HepG2 (cell line): ENCODE measurements around the gene CTDNEP1. TPM values are rescaled to one million over a fixed set of nuclear protein-coding genes. Genes with fewer than 3 reads are reported as not detected.

Source experiments
- DMAP1 ChIP-seq: IDR thresholded peaks from 2 replicates; pipeline ENCODE4 v1.6.1; 2016
- FOSL2 ChIP-seq: sonication (generic); formaldehyde crosslinking; IDR thresholded peaks from 2 replicates; pipeline ENCODE4 v1.4.0; 2020; ENCODE audit warnings: missing genetic modification reagents
- GTF3A ChIP-seq: sonication (generic); formaldehyde crosslinking; conservative IDR thresholded peaks from 2 replicates; pipeline ENCODE4 v1.4.0; 2020; ENCODE audit warnings: mild to moderate bottlenecking, missing genetic modification reagents
- MAFF ChIP-seq: IDR thresholded peaks from 2 replicates; pipeline ENCODE4 v1.6.1; 2011; ENCODE audit warnings: low read depth, low read length, improper control_type of control experiment
- MZF1 ChIP-seq: sonication (generic); formaldehyde crosslinking; IDR thresholded peaks from 2 replicates; pipeline ENCODE4 v1.8.1; 2023; ENCODE audit warnings: mild to moderate bottlenecking, missing genetic modification reagents, borderline replicate concordance
- PTBP1 ChIP-seq: fragments of 200-400 bp; formaldehyde crosslinking; IDR thresholded peaks from 2 replicates; pipeline ENCODE4 v1.6.1; 2018; ENCODE audit warnings: low read length, low read depth; ENCODE audit not compliant: poor library complexity, severe bottlenecking
- SNAPC4 ChIP-seq: sonication (generic); formaldehyde crosslinking; IDR thresholded peaks from 2 replicates; pipeline ENCODE4 v1.4.0; 2020; ENCODE audit warnings: mild to moderate bottlenecking, missing genetic modification reagents
- SP140L ChIP-seq: sonication (generic); formaldehyde crosslinking; IDR thresholded peaks from 2 replicates; pipeline ENCODE4 v1.4.0; 2020; ENCODE audit warnings: missing genetic modification reagents, borderline replicate concordance
- YEATS4 ChIP-seq: sonication (generic); formaldehyde crosslinking; IDR thresholded peaks from 2 replicates; pipeline ENCODE4 v1.4.0; 2020; ENCODE audit warnings: missing genetic modification reagents, borderline replicate concordance
- ZBTB38 ChIP-seq: sonication (generic); formaldehyde crosslinking; IDR thresholded peaks from 2 replicates; pipeline ENCODE4 v1.5.1; 2020; ENCODE audit warnings: mild to moderate bottlenecking, missing genetic modification reagents
- ZBTB7A ChIP-seq: sonication (generic); formaldehyde crosslinking; IDR thresholded peaks from 2 replicates; pipeline ENCODE4 v1.8.0; 2022; ENCODE audit warnings: mild to moderate bottlenecking, missing genetic modification reagents
- ZNF207 ChIP-seq: fragments of 450-650 bp; IDR thresholded peaks from 2 replicates; pipeline ENCODE4 v1.6.1; 2016; ENCODE audit warnings: antibody characterized with exemption, borderline replicate concordance
- ZNF329 ChIP-seq: sonication (generic); formaldehyde crosslinking; IDR thresholded peaks from 2 replicates; pipeline ENCODE4 v1.9.0; 2021; ENCODE audit warnings: low read depth, mild to moderate bottlenecking, missing genetic modification reagents
- ZNF564 ChIP-seq: sonication (generic); formaldehyde crosslinking; IDR thresholded peaks from 2 replicates; pipeline ENCODE4 v1.8.1; 2023; ENCODE audit warnings: mild to moderate bottlenecking, missing genetic modification reagents
- ZNF577 ChIP-seq: sonication (generic); formaldehyde crosslinking; IDR thresholded peaks from 2 replicates; pipeline ENCODE4 v1.4.0; 2020; ENCODE audit warnings: mild to moderate bottlenecking, low read depth, missing genetic modification reagents, borderline replicate concordance
- ZNF720 ChIP-seq: sonication (generic); formaldehyde crosslinking; IDR thresholded peaks from 2 replicates; pipeline ENCODE4 v1.4.0; 2020; ENCODE audit warnings: missing genetic modification reagents
- ZNF878 ChIP-seq: sonication (generic); formaldehyde crosslinking; IDR thresholded peaks from 2 replicates; pipeline ENCODE4 v1.8.1; 2023; ENCODE audit warnings: mild to moderate bottlenecking, missing genetic modification reagents, moderate library complexity
- polyA plus RNA-seq, 8 experiments: library from polyadenylated mRNA; depleted of rRNA in 3 of 8; stranded (reverse) in 7 of 8; unstranded in 1 of 8; fragments of >200 nt; fragmentation: Illumina TruSeq in 4 of 8; extraction: Trizol in 4 of 8; gene quantifications; 2 replicates each; pipeline versions ENCODE4 v1.2.1 to v1.2.3, GENCODE V29; 2011 to 2016; ENCODE audit warnings: low read depth in 4 of 8, missing spikeins in 1 of 8, mixed read lengths in 1 of 8; ENCODE audit not compliant: insufficient read depth in 1 of 8
- total RNA-seq, 5 experiments: library from RNA; depleted of rRNA; stranded (reverse); fragments of >200 nt; fragmentation: Illumina TruSeq; extraction: Trizol; gene quantifications; 2 replicates each; pipeline ENCODE4 v1.2.3, GENCODE V29; 2016; ENCODE audit warnings: low read depth in 1 of 5
- TF ChIP-seq, protein P1 (sequence below): sonication (generic); formaldehyde crosslinking; IDR thresholded peaks from 2 replicates; pipeline ENCODE4 v1.5.0; 2020; ENCODE audit warnings: missing genetic modification reagents, mild to moderate bottlenecking, borderline replicate concordance
- TF ChIP-seq, protein P2 (sequence below): IDR thresholded peaks from 2 replicates; pipeline ENCODE4 v1.6.1; 2016; ENCODE audit warnings: missing compliant biosample characterization, missing genetic modification reagents, borderline replicate concordance
- TF ChIP-seq, protein P3 (sequence below): sonication (generic); formaldehyde crosslinking; IDR thresholded peaks from 2 replicates; pipeline ENCODE4 v1.8.1; 2022; ENCODE audit warnings: mild to moderate bottlenecking, missing genetic modification reagents
- TF ChIP-seq, protein P4 (sequence below): sonication (generic); formaldehyde crosslinking; IDR thresholded peaks from 2 replicates; pipeline ENCODE4 v1.8.1; 2023; ENCODE audit warnings: mild to moderate bottlenecking, missing genetic modification reagents

CTDNEP1 gene
- total and polyA plus RNA-seq, 2 of the 13 experiments (the other 11 are each of a cell fraction or from before 2014, with no cell fraction given): 19.8 to 118 TPM

GRCh38 chr17:7296189-7296861 is 44.8 kb upstream of the CTDNEP1 start (continued):
- TF ChIP-seq, protein P1, sequence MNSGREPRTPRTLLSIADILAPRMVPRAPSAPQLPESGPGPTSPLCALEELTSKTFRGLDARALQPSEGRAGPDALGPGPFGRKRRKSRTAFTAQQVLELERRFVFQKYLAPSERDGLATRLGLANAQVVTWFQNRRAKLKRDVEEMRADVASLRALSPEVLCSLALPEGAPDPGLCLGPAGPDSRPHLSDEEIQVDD (CRISPR knock-in tag): no peak
- TF ChIP-seq MAFF: no peak
- peak; percentile 72 for TF ChIP-seq ZBTB38 (CRISPR knock-in tag)
- TF ChIP-seq SNAPC4 (CRISPR knock-in tag): no peak
- peak; percentile 70; the same call in 1 of the 2 replicates for TF ChIP-seq ZNF564
- no peak for TF ChIP-seq ZNF329
- no peak for TF ChIP-seq MZF1 (CRISPR knock-in tag)
- TF ChIP-seq FOSL2 (CRISPR knock-in tag): no peak
- TF ChIP-seq, protein P2, sequence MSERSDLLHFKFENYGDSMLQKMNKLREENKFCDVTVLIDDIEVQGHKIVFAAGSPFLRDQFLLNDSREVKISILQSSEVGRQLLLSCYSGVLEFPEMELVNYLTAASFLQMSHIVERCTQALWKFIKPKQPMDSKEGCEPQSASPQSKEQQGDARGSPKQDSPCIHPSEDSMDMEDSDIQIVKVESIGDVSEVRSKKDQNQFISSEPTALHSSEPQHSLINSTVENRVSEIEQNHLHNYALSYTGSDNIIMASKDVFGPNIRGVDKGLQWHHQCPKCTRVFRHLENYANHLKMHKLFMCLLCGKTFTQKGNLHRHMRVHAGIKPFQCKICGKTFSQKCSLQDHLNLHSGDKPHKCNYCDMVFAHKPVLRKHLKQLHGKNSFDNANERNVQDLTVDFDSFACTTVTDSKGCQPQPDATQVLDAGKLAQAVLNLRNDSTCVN: no peak
- TF ChIP-seq, protein P3, sequence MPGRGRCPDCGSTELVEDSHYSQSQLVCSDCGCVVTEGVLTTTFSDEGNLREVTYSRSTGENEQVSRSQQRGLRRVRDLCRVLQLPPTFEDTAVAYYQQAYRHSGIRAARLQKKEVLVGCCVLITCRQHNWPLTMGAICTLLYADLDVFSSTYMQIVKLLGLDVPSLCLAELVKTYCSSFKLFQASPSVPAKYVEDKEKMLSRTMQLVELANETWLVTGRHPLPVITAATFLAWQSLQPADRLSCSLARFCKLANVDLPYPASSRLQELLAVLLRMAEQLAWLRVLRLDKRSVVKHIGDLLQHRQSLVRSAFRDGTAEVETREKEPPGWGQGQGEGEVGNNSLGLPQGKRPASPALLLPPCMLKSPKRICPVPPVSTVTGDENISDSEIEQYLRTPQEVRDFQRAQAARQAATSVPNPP (CRISPR knock-in tag): no peak
- TF ChIP-seq PTBP1: no peak
- no peak for TF ChIP-seq ZBTB7A
- no peak for TF ChIP-seq ZNF207
- TF ChIP-seq SP140L (CRISPR knock-in tag): no peak
- no peak for TF ChIP-seq ZNF878 (CRISPR knock-in tag)
- no peak for TF ChIP-seq ZNF720 (CRISPR knock-in tag)
- TF ChIP-seq DMAP1 (CRISPR knock-in tag): 0 out of 2 replicates have a peak, but pooled peaks have one; percentile 60
- no peak for TF ChIP-seq ZNF577 (CRISPR knock-in tag)
- peak; percentile 77; the same call in 1 of the 2 replicates for TF ChIP-seq YEATS4 (CRISPR knock-in tag)
- TF ChIP-seq, protein P4, sequence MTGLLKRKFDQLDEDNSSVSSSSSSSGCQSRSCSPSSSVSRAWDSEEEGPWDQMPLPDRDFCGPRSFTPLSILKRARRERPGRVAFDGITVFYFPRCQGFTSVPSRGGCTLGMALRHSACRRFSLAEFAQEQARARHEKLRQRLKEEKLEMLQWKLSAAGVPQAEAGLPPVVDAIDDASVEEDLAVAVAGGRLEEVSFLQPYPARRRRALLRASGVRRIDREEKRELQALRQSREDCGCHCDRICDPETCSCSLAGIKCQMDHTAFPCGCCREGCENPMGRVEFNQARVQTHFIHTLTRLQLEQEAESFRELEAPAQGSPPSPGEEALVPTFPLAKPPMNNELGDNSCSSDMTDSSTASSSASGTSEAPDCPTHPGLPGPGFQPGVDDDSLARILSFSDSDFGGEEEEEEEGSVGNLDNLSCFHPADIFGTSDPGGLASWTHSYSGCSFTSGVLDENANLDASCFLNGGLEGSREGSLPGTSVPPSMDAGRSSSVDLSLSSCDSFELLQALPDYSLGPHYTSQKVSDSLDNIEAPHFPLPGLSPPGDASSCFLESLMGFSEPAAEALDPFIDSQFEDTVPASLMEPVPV (CRISPR knock-in tag): peak; percentile 48; the same call in 1 of the 2 replicates
- TF ChIP-seq GTF3A (CRISPR knock-in tag): no peak
